Measurements from ENCODE around the gene CWC22. TPM values are rescaled to one million over a fixed set of nuclear protein-coding genes. Genes with fewer than 3 reads are reported as not detected.

Gene CWC22
- total and polyA plus RNA-seq, 2 donors (not counting 1 experiment from before 2014, with no cell fraction given) = 6.4 to 22.5 TPM

- H3K9ac ChIP-seq (ENCODE audit: insufficient read depth, low read length) = no peak overlapping the region
- H3K4me2 ChIP-seq (ENCODE audit: extremely low read depth, insufficient read depth, low read length) = no peak overlapping the region
- no peak overlapping the region for H3K27ac ChIP-seq (ENCODE audit: insufficient read depth, low read length)
- no peaks in the 10 kb centered on the region for H3K79me2 ChIP-seq (ENCODE audit: control insufficient read depth, insufficient read depth, low read length)
- no peaks in the 10 kb centered on the region for H3K4me1 ChIP-seq (ENCODE audit: control insufficient read depth, extremely low read depth, insufficient read depth, low read length)
- H4K20me1 ChIP-seq (ENCODE audit: control insufficient read depth, extremely low read depth, insufficient read depth, low read length) = no peaks in the 10 kb centered on the region
- no peak for TF ChIP-seq EZH2 (IDR thresholded peaks at IDR 0.05; ENCODE audit: low read length, missing control alignments)
- TF ChIP-seq CTCF (conservative IDR thresholded peaks at IDR 0.05 in 1 of 2, IDR thresholded peaks at IDR 0.05 in 1 of 2; ENCODE audit: low read depth in 1 of 2, low read length in 2 of 2) = no peak
- no peaks in the 10 kb centered on the region for H3K36me3 ChIP-seq (ENCODE audit: control insufficient read depth, insufficient read depth, low read length)
- H3K4me3 ChIP-seq (replicated peaks in 1 of 4; ENCODE audit: control extremely low read depth in 1 of 4, insufficient read depth in 1 of 4, low read depth in 3 of 4, low read length in 4 of 4) = no peak overlapping the region
- H3K9me3 ChIP-seq (ENCODE audit: control insufficient read depth, insufficient read depth, low read depth, low read length) = no peaks in the 10 kb centered on the region
- no peak for DNase-seq (ENCODE audit: low read depth in 2 of 2)
- no peak overlapping the region for H2AFZ ChIP-seq (ENCODE audit: low read length)
- H3K27me3 ChIP-seq (ENCODE audit: control insufficient read depth, insufficient read depth, low read length) = no peaks in the 10 kb centered on the region
Measured at GRCh38 chr2:179938026-179938425, 69.1 kb downstream of the CWC22 start.

GRCh38 chr2:179936654-179937053 is 70.4 kb downstream of the CWC22 start:
- Histone ChIP-seq H3K79me2 (ENCODE audit: control insufficient read depth, insufficient read depth, low read length) (no peaks in the 10 kb centered on the region), H3K4me2 (ENCODE audit: extremely low read depth, insufficient read depth, low read length) (no peak overlapping the region), H3K9ac (ENCODE audit: insufficient read depth, low read length) (no peak overlapping the region), H4K20me1 (ENCODE audit: control insufficient read depth, extremely low read depth, insufficient read depth, low read length) (no peaks in the 10 kb centered on the region), H2AFZ (ENCODE audit: low read length) (no peak overlapping the region), H3K36me3 (ENCODE audit: control insufficient read depth, insufficient read depth, low read length) (no peaks in the 10 kb centered on the region), H3K4me1 (ENCODE audit: control insufficient read depth, extremely low read depth, insufficient read depth, low read length) (no peaks in the 10 kb centered on the region), H3K27ac (ENCODE audit: insufficient read depth, low read length) (no peak overlapping the region), H3K27me3 (ENCODE audit: control insufficient read depth, insufficient read depth, low read length) (no peaks in the 10 kb centered on the region), H3K4me3 (replicated peaks in 1 of 4; ENCODE audit: control extremely low read depth in 1 of 4, insufficient read depth in 1 of 4, low read depth in 3 of 4, low read length in 4 of 4) (no peak overlapping the region), H3K9me3 (ENCODE audit: control insufficient read depth, insufficient read depth, low read depth, low read length) (no peaks in the 10 kb centered on the region)
- no peak for TF ChIP-seq EZH2 (IDR thresholded peaks at IDR 0.05; ENCODE audit: low read length, missing control alignments)
- TF ChIP-seq CTCF (conservative IDR thresholded peaks at IDR 0.05 in 1 of 2, IDR thresholded peaks at IDR 0.05 in 1 of 2; ENCODE audit: low read depth in 1 of 2, low read length in 2 of 2) = peak; percentile 24 to 47
- DNase-seq (ENCODE audit: low read depth in 2 of 2) = peak in 1 of 2 donors; percentile 20

GRCh38 chr2:179936141-179936540 is 71.0 kb downstream of the CWC22 start:
- Histone ChIP-seq H3K79me2 (ENCODE audit: control insufficient read depth, insufficient read depth, low read length) (no peaks in the 10 kb centered on the region), H3K27ac (ENCODE audit: insufficient read depth, low read length) (no peak overlapping the region), H2AFZ (ENCODE audit: low read length) (no peak overlapping the region), H3K4me3 (replicated peaks in 1 of 4; ENCODE audit: control extremely low read depth in 1 of 4, insufficient read depth in 1 of 4, low read depth in 3 of 4, low read length in 4 of 4) (no peak overlapping the region), H4K20me1 (ENCODE audit: control insufficient read depth, extremely low read depth, insufficient read depth, low read length) (no peaks in the 10 kb centered on the region), H3K27me3 (ENCODE audit: control insufficient read depth, insufficient read depth, low read length) (no peaks in the 10 kb centered on the region), H3K4me1 (ENCODE audit: control insufficient read depth, extremely low read depth, insufficient read depth, low read length) (no peaks in the 10 kb centered on the region), H3K9ac (ENCODE audit: insufficient read depth, low read length) (no peak overlapping the region), H3K36me3 (ENCODE audit: control insufficient read depth, insufficient read depth, low read length) (no peaks in the 10 kb centered on the region), H3K9me3 (ENCODE audit: control insufficient read depth, insufficient read depth, low read depth, low read length) (no peaks in the 10 kb centered on the region), H3K4me2 (ENCODE audit: extremely low read depth, insufficient read depth, low read length) (no peak overlapping the region)
- peak in 1 of 2 donors; percentile 2 for DNase-seq (ENCODE audit: low read depth in 2 of 2)
- no peak for TF ChIP-seq EZH2 (IDR thresholded peaks at IDR 0.05; ENCODE audit: low read length, missing control alignments)
- TF ChIP-seq CTCF (conservative IDR thresholded peaks at IDR 0.05 in 1 of 2, IDR thresholded peaks at IDR 0.05 in 1 of 2; ENCODE audit: low read depth in 1 of 2, low read length in 2 of 2) = no peak

Data from fibroblast of lung (primary cell).